GM12875 (cell line): ENCODE results near the gene DAB2.

Source experiments
- H3K4me3 ChIP-seq: one replicate; pipeline ENCODE4 v1.5.1; 2011; ENCODE audit warnings: low read depth, low read length, control low read depth
- CTCF ChIP-seq: IDR thresholded peaks from 2 replicates; pipeline ENCODE4 v1.5.1; 2011; ENCODE audit warnings: low read depth, mild to moderate bottlenecking, control low read depth, inconsistent platforms, low read length, moderate library complexity, borderline replicate concordance; ENCODE audit not compliant: insufficient read depth

Gene DAB2

GRCh38 chr5:39448506-39449128, 23.8 kb upstream of the DAB2 start:
- no peak for TF ChIP-seq CTCF

GRCh38 chr5:39447968-39448367, 23.2 kb upstream of the DAB2 start:
- TF ChIP-seq CTCF: no peak

More at GRCh38 chr5:39448506-39449128, 23.8 kb upstream of the DAB2 start:
- H3K4me3 ChIP-seq: no peak overlapping the region

GRCh38 chr5:39447059-39447458, 22.3 kb upstream of the DAB2 start:
- no peak for TF ChIP-seq CTCF
- no peak overlapping the region for H3K4me3 ChIP-seq

More at GRCh38 chr5:39447968-39448367, 23.2 kb upstream of the DAB2 start:
- no peak overlapping the region for H3K4me3 ChIP-seq

- TF ChIP-seq CTCF: no peak
- H3K4me3 ChIP-seq: no peak overlapping the region
These were observed 21.5 kb upstream of the DAB2 start for GRCh38 chr5:39446231-39446630.

GRCh38 chr5:39443911-39444310, 19.1 kb upstream of the DAB2 start:
- TF ChIP-seq CTCF: no peak
- no peak overlapping the region for H3K4me3 ChIP-seq

- no peak for TF ChIP-seq CTCF
- H3K4me3 ChIP-seq: no peak overlapping the region
These were observed 18.2 kb upstream of the DAB2 start for GRCh38 chr5:39442991-39443390.

- no peak overlapping the region for H3K4me3 ChIP-seq
- no peak for TF ChIP-seq CTCF
These were observed 17.1 kb upstream of the DAB2 start for GRCh38 chr5:39441838-39442237.
